ENCODE data around the gene GAB2. TPM values are rescaled to one million over a fixed set of nuclear protein-coding genes. Genes with fewer than 3 reads are reported as not detected.

Gene GAB2
- polyA plus RNA-seq, 2 of the 4 experiments (the other 2 are of a cell fraction), result 2.8 to 4.7 TPM

DNA sequence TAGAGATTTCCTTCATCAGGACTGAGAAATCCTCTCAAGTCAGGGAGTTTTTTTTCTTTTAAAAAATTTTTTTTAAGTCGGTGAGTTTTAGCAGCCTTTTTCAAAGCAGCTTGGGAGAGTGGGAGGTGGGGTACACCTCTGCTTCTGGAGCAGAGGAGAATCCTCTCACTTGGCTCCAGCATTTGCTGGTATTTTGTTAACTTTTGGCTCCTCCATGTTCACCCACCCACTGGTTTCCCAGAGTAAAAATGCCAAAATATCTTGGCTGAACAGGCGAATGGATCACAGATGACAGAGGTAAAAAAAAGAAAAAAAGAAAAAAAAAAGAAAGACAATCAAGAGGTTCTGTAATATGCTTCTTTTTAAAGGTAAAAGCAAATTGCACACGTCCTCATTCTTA, 68.0 kb downstream of the GAB2 start:
- Histone ChIP-seq H3K27ac (no peak overlapping the region), H3K9me3 (no peaks in the 10 kb centered on the region), H3K4me3 (no peak overlapping the region), H3K4me2 (no peak overlapping the region), H3K4me1 (peaks cover 18% of the 10 kb centered on the region)
- ChIA-PET CTCF (no interaction called here), POLR2A (no interaction called here)
- ATAC-seq (no peak), DNase-seq (ENCODE audit: low read depth in 1 of 2, low spot score in 1 of 2) (no peak), FAIRE-seq (no peak)
- TF ChIP-seq ESRRA (IDR thresholded peaks at IDR 0.05; ENCODE audit: borderline replicate concordance, low read length) (no peak), CBX2 (IDR thresholded peaks at IDR 0.05; ENCODE audit: borderline replicate concordance, low read depth) (no peak), CHD2 (IDR thresholded peaks at IDR 0.05; ENCODE audit: low read length, partially characterized antibody) (no peak), MAFK (IDR thresholded peaks at IDR 0.05; ENCODE audit: partially characterized antibody) (no peak), FOXS1 (CRISPR knock-in tag; IDR thresholded peaks at IDR 0.05) (no peak), RAD21 (conservative IDR thresholded peaks at IDR 0.05 in 1 of 2, IDR thresholded peaks at IDR 0.05 in 1 of 2) (no peak), NR3C1 (IDR thresholded peaks at IDR 0.05) (no peak), EHMT2 (IDR thresholded peaks at IDR 0.05; ENCODE audit: low read depth) (no peak), BHLHE40 (IDR thresholded peaks at IDR 0.05; ENCODE audit: low read depth, low read length) (no peak), JUN (IDR thresholded peaks at IDR 0.05) (no peak), NFE2L2 (conservative IDR thresholded peaks at IDR 0.05; ENCODE audit: low read length) (no peak), ZSCAN20 (CRISPR knock-in tag; IDR thresholded peaks at IDR 0.05) (no peak), HMGXB4 (CRISPR knock-in tag; IDR thresholded peaks at IDR 0.05; ENCODE audit: borderline replicate concordance) (no peak), ZNF302 (CRISPR knock-in tag; IDR thresholded peaks at IDR 0.05) (no peak), FOSL2 (IDR thresholded peaks at IDR 0.05) (no peak), FOSL2 (CRISPR knock-in tag; IDR thresholded peaks at IDR 0.05) (no peak), POLR2AphosphoS2 (conservative IDR thresholded peaks at IDR 0.05; ENCODE audit: low read length) (no peak), HOXB13 (CRISPR knock-in tag; IDR thresholded peaks at IDR 0.05; ENCODE audit: low read depth) (no peak)
- TF ChIP-seq, protein P1, sequence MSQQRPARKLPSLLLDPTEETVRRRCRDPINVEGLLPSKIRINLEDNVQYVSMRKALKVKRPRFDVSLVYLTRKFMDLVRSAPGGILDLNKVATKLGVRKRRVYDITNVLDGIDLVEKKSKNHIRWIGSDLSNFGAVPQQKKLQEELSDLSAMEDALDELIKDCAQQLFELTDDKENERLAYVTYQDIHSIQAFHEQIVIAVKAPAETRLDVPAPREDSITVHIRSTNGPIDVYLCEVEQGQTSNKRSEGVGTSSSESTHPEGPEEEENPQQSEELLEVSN (IDR thresholded peaks at IDR 0.05; ENCODE audit: borderline replicate concordance, low read depth), result no peak
- TF ChIP-seq, protein P2, sequence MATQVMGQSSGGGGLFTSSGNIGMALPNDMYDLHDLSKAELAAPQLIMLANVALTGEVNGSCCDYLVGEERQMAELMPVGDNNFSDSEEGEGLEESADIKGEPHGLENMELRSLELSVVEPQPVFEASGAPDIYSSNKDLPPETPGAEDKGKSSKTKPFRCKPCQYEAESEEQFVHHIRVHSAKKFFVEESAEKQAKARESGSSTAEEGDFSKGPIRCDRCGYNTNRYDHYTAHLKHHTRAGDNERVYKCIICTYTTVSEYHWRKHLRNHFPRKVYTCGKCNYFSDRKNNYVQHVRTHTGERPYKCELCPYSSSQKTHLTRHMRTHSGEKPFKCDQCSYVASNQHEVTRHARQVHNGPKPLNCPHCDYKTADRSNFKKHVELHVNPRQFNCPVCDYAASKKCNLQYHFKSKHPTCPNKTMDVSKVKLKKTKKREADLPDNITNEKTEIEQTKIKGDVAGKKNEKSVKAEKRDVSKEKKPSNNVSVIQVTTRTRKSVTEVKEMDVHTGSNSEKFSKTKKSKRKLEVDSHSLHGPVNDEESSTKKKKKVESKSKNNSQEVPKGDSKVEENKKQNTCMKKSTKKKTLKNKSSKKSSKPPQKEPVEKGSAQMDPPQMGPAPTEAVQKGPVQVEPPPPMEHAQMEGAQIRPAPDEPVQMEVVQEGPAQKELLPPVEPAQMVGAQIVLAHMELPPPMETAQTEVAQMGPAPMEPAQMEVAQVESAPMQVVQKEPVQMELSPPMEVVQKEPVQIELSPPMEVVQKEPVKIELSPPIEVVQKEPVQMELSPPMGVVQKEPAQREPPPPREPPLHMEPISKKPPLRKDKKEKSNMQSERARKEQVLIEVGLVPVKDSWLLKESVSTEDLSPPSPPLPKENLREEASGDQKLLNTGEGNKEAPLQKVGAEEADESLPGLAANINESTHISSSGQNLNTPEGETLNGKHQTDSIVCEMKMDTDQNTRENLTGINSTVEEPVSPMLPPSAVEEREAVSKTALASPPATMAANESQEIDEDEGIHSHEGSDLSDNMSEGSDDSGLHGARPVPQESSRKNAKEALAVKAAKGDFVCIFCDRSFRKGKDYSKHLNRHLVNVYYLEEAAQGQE (IDR thresholded peaks at IDR 0.05), result no peak
- 75% methylated on average over 3 of the region's 3 CpGs for whole genome bisulfite sequencing (ENCODE audit: missing lambda C conversion rate)

DNA sequence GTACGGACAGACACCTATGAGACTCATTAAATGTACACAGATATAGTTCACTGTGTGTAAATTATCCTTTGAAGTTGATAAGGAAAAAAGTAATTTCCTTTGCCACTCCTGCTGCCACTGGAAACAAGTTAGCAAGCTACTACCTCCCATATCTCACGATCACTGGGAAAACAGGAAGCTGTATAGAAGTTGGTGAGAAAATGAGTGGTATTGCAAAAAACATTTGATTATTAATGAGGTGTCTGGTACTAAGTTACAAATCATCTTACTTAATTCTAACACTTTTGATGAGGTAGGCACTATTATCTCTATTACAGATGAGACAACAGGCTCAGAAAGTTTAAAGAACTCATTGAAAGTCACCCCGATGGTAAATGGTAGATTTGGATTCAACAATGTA, 68.5 kb downstream of the GAB2 start:
- ChIA-PET CTCF (no interaction called here), POLR2A (no interaction called here)
- DNase-seq (ENCODE audit: low read depth in 1 of 2, low spot score in 1 of 2), result no peak
- no peak for ATAC-seq
- Histone ChIP-seq H3K27ac (no peak overlapping the region), H3K4me3 (no peak overlapping the region), H3K9me3 (no peaks in the 10 kb centered on the region), H3K4me1 (peaks cover 18% of the 10 kb centered on the region), H3K4me2 (no peak overlapping the region)
- TF ChIP-seq NPAS2 (CRISPR knock-in tag; IDR thresholded peaks at IDR 0.05; ENCODE audit: borderline replicate concordance) (no peak), POLR2AphosphoS2 (conservative IDR thresholded peaks at IDR 0.05; ENCODE audit: low read length) (no peak), MAFK (IDR thresholded peaks at IDR 0.05; ENCODE audit: partially characterized antibody) (peak; percentile 40), CHD2 (IDR thresholded peaks at IDR 0.05; ENCODE audit: low read length, partially characterized antibody) (no peak), TFCP2L1 (CRISPR knock-in tag; IDR thresholded peaks at IDR 0.05) (no peak)
- TF ChIP-seq, protein P3, sequence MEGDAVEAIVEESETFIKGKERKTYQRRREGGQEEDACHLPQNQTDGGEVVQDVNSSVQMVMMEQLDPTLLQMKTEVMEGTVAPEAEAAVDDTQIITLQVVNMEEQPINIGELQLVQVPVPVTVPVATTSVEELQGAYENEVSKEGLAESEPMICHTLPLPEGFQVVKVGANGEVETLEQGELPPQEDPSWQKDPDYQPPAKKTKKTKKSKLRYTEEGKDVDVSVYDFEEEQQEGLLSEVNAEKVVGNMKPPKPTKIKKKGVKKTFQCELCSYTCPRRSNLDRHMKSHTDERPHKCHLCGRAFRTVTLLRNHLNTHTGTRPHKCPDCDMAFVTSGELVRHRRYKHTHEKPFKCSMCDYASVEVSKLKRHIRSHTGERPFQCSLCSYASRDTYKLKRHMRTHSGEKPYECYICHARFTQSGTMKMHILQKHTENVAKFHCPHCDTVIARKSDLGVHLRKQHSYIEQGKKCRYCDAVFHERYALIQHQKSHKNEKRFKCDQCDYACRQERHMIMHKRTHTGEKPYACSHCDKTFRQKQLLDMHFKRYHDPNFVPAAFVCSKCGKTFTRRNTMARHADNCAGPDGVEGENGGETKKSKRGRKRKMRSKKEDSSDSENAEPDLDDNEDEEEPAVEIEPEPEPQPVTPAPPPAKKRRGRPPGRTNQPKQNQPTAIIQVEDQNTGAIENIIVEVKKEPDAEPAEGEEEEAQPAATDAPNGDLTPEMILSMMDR (IDR thresholded peaks at IDR 0.05), result no peak
- TF ChIP-seq, protein P2 (IDR thresholded peaks at IDR 0.05), result no peak
- TF ChIP-seq, protein P4, sequence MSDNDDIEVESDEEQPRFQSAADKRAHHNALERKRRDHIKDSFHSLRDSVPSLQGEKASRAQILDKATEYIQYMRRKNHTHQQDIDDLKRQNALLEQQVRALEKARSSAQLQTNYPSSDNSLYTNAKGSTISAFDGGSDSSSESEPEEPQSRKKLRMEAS (IDR thresholded peaks at IDR 0.05), result no peak
- no peak for FAIRE-seq
- WGBS (ENCODE audit: missing lambda C conversion rate), result 81% methylated on average over 3 of the region's 3 CpGs
